K562 (cell line): ENCODE results near the gene DENND10. TPM values are rescaled to one million over a fixed set of nuclear protein-coding genes. Genes with fewer than 3 reads are reported as not detected.

Experiments
- AFF1 ChIP-seq, 2 experiments: fragments of 450-650 bp; IDR thresholded peaks; 2 replicates each; pipeline ENCODE4 v1.6.1; 2018; ENCODE audit warnings: mild to moderate bottlenecking in 2 of 2, low read depth in 1 of 2; ENCODE audit not compliant: partially characterized antibody in 2 of 2
- ARID1B ChIP-seq: fragments of 450-650 bp; IDR thresholded peaks from 2 replicates; pipeline ENCODE4 v1.6.1; 2016; ENCODE audit warnings: antibody characterized with exemption, mild to moderate bottlenecking, inconsistent platforms
- EGR1 ChIP-seq: fragments of 450-650 bp; conservative IDR thresholded peaks from 2 replicates; pipeline ENCODE4 v1.6.1; 2017; ENCODE audit warnings: mild to moderate bottlenecking
- FIP1L1 ChIP-seq: fragments of 200-400 bp; formaldehyde crosslinking; IDR thresholded peaks from 2 replicates; pipeline ENCODE4 v1.6.1; 2018; ENCODE audit warnings: mild to moderate bottlenecking, low read depth, low read length; ENCODE audit not compliant: poor library complexity, severe bottlenecking
- RBM22 ChIP-seq: fragments of 200-400 bp; formaldehyde crosslinking; IDR thresholded peaks from 2 replicates; pipeline ENCODE4 v1.6.1; 2018; ENCODE audit warnings: low read length, low read depth; ENCODE audit not compliant: poor library complexity, severe bottlenecking
- TAF1 ChIP-seq: IDR thresholded peaks from 2 replicates; pipeline ENCODE4 v1.6.1; 2011; ENCODE audit warnings: mild to moderate bottlenecking, low read length, moderate library complexity; ENCODE audit not compliant: insufficient read depth, control insufficient read depth, severe bottlenecking; ENCODE audit errors: extremely low read depth
- TAF9B ChIP-seq: fragments of 450-650 bp; IDR thresholded peaks from 2 replicates; pipeline ENCODE4 v1.6.1; 2018; ENCODE audit warnings: mild to moderate bottlenecking; ENCODE audit not compliant: partially characterized antibody
- VEZF1 ChIP-seq: fragments of 200-800 bp; sonication (Bioruptor generic); IDR thresholded peaks from 2 replicates; pipeline ENCODE4 v1.6.1; 2017; ENCODE audit warnings: missing genetic modification characterization, missing compliant biosample characterization
- ZBTB11 ChIP-seq, 3 experiments: fragments of 200-800 bp in 1 of 3; fragments of 250-450 bp in 1 of 3; fragments of 450-650 bp in 1 of 3; sonication (Bioruptor Pico) in 1 of 3; sonication (Bioruptor generic) in 1 of 3; formaldehyde crosslinking in 1 of 3; IDR thresholded peaks; 2 replicates each; pipeline versions ENCODE4 v1.6.1 to v1.8.0; 2016 to 2022; ENCODE audit warnings: mild to moderate bottlenecking in 2 of 3, missing genetic modification characterization in 2 of 3, missing compliant biosample characterization in 1 of 3, moderate library complexity in 1 of 3
- ZBTB7A ChIP-seq: IDR thresholded peaks from 2 replicates; pipeline ENCODE4 v1.6.1; 2011; ENCODE audit warnings: low read depth, mild to moderate bottlenecking, low read length, moderate library complexity, borderline replicate concordance; ENCODE audit not compliant: control insufficient read depth
- ZNF76 ChIP-seq: fragments of 250-450 bp; sonication (Bioruptor Pico); IDR thresholded peaks from 2 replicates; pipeline ENCODE4 v1.4.0; 2020; ENCODE audit warnings: mild to moderate bottlenecking, moderate library complexity, borderline replicate concordance
- polyA plus RNA-seq, 8 experiments: library from polyadenylated mRNA; depleted of rRNA in 4 of 8; stranded (reverse) in 5 of 8; unstranded in 3 of 8; fragments of >200 nt; fragmentation: Nextera tagmentation in 2 of 8; fragmentation: Illumina TruSeq in 1 of 8; extraction: Ambion mirVana in 2 of 8; extraction: Trizol in 1 of 8; gene quantifications; 2 replicates each; pipeline versions ENCODE4 v1.2.1 to v1.2.3, GENCODE V29; 2011 to 2014; ENCODE audit warnings: inconsistent platforms in 1 of 8, missing spikeins in 1 of 8
- total RNA-seq, 7 experiments: library from RNA; depleted of rRNA in 6 of 7; stranded (reverse); fragments of >200 nt in 6 of 7; fragmentation: Illumina TruSeq in 2 of 7; extraction: Trizol in 2 of 7; gene quantifications; 2 replicates each; pipeline versions ENCODE4 v1.2.1 to v1.2.3, GENCODE V29; 2011 to 2021; ENCODE audit warnings: low replicate concordance in 1 of 7
- TF ChIP-seq, protein P1 (sequence below): fragments of 450-650 bp; IDR thresholded peaks from 2 replicates; pipeline ENCODE4 v1.7.1; 2018; ENCODE audit warnings: mild to moderate bottlenecking, low read depth; ENCODE audit not compliant: partially characterized antibody

DENND10 gene
- total and polyA plus RNA-seq, 9 of the 15 experiments (the other 6 are each of a cell fraction or from before 2014, with no cell fraction given): 9.4 to 20.0 (median 12.5) TPM

DNA sequence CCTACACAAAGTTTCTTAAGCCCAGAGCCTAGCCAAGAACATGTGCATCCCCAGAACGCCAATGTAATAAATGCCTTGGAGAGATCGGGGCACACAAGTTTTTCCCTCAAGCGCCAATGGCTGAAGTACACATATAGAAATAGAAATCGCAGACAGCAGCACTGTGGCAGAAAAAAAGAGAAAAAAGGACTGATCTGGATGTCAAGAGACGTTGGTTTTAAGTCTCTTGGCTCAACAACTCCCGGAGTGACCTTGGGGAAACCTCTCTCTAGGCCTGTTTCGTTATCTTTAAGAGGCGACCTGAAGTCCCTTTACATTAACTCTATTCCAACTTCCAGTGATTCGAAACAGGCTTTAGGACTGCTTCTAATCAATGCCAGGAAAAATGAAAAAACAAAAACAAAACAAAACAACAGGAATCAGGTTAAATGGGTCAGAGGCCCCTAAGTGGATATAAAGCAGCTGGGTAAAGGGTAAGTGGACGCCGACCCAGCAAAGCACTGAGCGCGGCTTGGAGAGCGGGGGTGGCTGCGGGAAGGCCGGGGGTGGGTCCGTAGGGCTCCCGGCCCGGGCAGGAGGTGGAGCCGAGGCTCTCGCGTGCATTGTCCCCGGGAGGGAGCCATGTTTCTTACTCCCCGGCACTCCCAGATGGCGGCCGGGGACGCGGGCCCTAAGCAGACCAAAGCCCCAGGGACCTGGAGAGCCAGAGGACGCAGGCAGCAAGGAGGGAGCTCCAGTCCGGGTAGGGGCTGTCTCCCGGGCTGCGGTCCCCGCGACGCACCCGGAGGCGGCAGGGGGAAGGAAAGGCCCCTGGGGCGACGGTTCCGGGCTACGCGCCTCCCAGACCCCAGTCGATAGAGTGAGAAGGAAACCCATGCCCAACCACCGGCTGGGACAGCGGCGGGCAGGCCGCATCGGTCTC lies 24.1 kb upstream of the DENND10 start (continued):
- TF ChIP-seq ZBTB11 (CRISPR knock-in tag; IDR thresholded peaks at IDR 0.05): no peak; a peak in 1 of 6 replicates
- TF ChIP-seq, protein P1, sequence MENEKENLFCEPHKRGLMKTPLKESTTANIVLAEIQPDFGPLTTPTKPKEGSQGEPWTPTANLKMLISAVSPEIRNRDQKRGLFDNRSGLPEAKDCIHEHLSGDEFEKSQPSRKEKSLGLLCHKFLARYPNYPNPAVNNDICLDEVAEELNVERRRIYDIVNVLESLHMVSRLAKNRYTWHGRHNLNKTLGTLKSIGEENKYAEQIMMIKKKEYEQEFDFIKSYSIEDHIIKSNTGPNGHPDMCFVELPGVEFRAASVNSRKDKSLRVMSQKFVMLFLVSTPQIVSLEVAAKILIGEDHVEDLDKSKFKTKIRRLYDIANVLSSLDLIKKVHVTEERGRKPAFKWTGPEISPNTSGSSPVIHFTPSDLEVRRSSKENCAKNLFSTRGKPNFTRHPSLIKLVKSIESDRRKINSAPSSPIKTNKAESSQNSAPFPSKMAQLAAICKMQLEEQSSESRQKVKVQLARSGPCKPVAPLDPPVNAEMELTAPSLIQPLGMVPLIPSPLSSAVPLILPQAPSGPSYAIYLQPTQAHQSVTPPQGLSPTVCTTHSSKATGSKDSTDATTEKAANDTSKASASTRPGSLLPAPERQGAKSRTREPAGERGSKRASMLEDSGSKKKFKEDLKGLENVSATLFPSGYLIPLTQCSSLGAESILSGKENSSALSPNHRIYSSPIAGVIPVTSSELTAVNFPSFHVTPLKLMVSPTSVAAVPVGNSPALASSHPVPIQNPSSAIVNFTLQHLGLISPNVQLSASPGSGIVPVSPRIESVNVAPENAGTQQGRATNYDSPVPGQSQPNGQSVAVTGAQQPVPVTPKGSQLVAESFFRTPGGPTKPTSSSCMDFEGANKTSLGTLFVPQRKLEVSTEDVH: no peak
- TF ChIP-seq TAF9B: peak; percentile 26
- peak; percentile 47 for TF ChIP-seq ARID1B
- peak; percentile 59 for TF ChIP-seq TAF1
- TF ChIP-seq EGR1: peak; percentile 96
- peak in 1 of 2 experiments; percentile 10 for TF ChIP-seq AFF1 (IDR thresholded peaks at IDR 0.05; ENCODE audit: low read depth in 1 of 2, partially characterized antibody in 2 of 2)
- no peak for TF ChIP-seq ZNF76 (CRISPR knock-in tag)
- TF ChIP-seq RBM22: peak; percentile 58
- TF ChIP-seq ZBTB7A: peak; percentile 45; the same call in 1 of the 2 replicates
- TF ChIP-seq VEZF1 (CRISPR knock-in tag): peak; percentile 10; the same call in 1 of the 2 replicates
- TF ChIP-seq FIP1L1: peak; percentile 82
